ENCODE results near the gene SLC9A3.
A peak's percentile ranks its signal among the peaks of the same experiment; 100 is the strongest.

The SLC9A3 gene

GRCh38 chr5:425714-426113, 98.5 kb downstream of the SLC9A3 start:
- no peak overlapping the region for H3K4me3 ChIP-seq (replicated peaks in 1 of 2; ENCODE audit: low read depth in 2 of 2, low read length in 2 of 2)
- TF ChIP-seq CTCF (IDR thresholded peaks at IDR 0.05; ENCODE audit: low read depth, low read length), result no peak
- DNase-seq (ENCODE audit: low read depth in 2 of 2), result peak; percentile 31 to 40

GRCh38 chr5:424301-425110, 99.7 kb downstream of the SLC9A3 start:
- no peak for TF ChIP-seq CTCF (IDR thresholded peaks at IDR 0.05; ENCODE audit: low read depth, low read length)
- H3K4me3 ChIP-seq (replicated peaks in 1 of 2; ENCODE audit: low read depth in 2 of 2, low read length in 2 of 2), result no peak overlapping the region
- DNase-seq (ENCODE audit: low read depth in 2 of 2), result no peak

- no peak for TF ChIP-seq CTCF (IDR thresholded peaks at IDR 0.05; ENCODE audit: low read depth, low read length)
- DNase-seq (ENCODE audit: low read depth in 2 of 2), result no peak
- no peak overlapping the region for H3K4me3 ChIP-seq (replicated peaks in 1 of 2; ENCODE audit: low read depth in 2 of 2, low read length in 2 of 2)
Observed at GRCh38 chr5:423626-424261, 100.5 kb downstream of the SLC9A3 start.

- no peak overlapping the region for H3K4me3 ChIP-seq (replicated peaks in 1 of 2; ENCODE audit: low read depth in 2 of 2, low read length in 2 of 2)
- TF ChIP-seq CTCF (IDR thresholded peaks at IDR 0.05; ENCODE audit: low read depth, low read length), result no peak
- DNase-seq (ENCODE audit: low read depth in 2 of 2), result no peak
Observed at GRCh38 chr5:423233-423565, 101.0 kb downstream of the SLC9A3 start.

- no peak for DNase-seq (ENCODE audit: low read depth in 2 of 2)
- no peak overlapping the region for H3K4me3 ChIP-seq (replicated peaks in 1 of 2; ENCODE audit: low read depth in 2 of 2, low read length in 2 of 2)
- TF ChIP-seq CTCF (IDR thresholded peaks at IDR 0.05; ENCODE audit: low read depth, low read length), result no peak
Observed at GRCh38 chr5:422323-423232, 101.7 kb downstream of the SLC9A3 start.

- no peak overlapping the region for H3K4me3 ChIP-seq (replicated peaks in 1 of 2; ENCODE audit: low read depth in 2 of 2, low read length in 2 of 2)
- no peak for TF ChIP-seq CTCF (IDR thresholded peaks at IDR 0.05; ENCODE audit: low read depth, low read length)
- DNase-seq (ENCODE audit: low read depth in 2 of 2), result no peak
Observed at GRCh38 chr5:421901-422300, 102.3 kb downstream of the SLC9A3 start.
